LNCaP clone FGC (cell line): Measurements from ENCODE around the gene TRIM73.
"Not testable (repeated sequence)": the region's sequence is repeated elsewhere in the genome, so short reads cannot be mapped to it uniquely, and the experiment has no call there.

Experiments used
- DNase-seq: peaks from one replicate; pipeline ENCODE4 v3.0.0-alpha.2; 2011; ENCODE audit warnings: low read depth
- H3K4me3 ChIP-seq: 2 replicates; pipeline ENCODE4 v1.5.1; 2011; ENCODE audit warnings: mild to moderate bottlenecking, low read depth, low read length, control low read depth
- TF ChIP-seq, protein P1 (sequence below): IDR thresholded peaks from 2 replicates; pipeline ENCODE4 v1.5.1; 2012; ENCODE audit warnings: mild to moderate bottlenecking; ENCODE audit not compliant: control insufficient read depth, insufficient read depth; ENCODE audit errors: extremely low read depth

The TRIM73 gene

DNA sequence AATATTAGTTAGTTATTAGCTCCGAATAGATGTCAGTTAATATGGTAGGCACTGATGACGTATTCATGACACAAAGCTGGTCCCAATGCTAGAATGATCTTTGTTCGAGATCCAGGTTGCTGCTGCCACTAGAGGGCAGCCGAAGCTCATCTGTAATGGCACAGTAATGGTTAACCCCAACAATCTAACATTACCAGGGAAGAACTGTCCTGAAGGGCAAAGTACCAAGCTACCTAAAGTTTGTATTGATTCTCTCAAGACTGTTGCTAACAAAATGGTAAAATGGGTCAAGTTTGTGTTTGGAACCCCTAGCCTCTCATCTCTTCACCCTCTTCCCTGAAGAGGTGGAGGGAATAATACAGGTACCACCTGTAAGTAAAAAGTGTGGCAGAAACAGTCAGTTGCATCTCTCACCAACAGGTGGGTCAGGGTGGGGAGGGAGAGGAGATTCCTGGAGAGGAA lies 57.1 kb downstream of the TRIM73 start:
- DNase-seq, H3K4me3 ChIP-seq: not testable (repeated sequence)
- TF ChIP-seq, protein P1, sequence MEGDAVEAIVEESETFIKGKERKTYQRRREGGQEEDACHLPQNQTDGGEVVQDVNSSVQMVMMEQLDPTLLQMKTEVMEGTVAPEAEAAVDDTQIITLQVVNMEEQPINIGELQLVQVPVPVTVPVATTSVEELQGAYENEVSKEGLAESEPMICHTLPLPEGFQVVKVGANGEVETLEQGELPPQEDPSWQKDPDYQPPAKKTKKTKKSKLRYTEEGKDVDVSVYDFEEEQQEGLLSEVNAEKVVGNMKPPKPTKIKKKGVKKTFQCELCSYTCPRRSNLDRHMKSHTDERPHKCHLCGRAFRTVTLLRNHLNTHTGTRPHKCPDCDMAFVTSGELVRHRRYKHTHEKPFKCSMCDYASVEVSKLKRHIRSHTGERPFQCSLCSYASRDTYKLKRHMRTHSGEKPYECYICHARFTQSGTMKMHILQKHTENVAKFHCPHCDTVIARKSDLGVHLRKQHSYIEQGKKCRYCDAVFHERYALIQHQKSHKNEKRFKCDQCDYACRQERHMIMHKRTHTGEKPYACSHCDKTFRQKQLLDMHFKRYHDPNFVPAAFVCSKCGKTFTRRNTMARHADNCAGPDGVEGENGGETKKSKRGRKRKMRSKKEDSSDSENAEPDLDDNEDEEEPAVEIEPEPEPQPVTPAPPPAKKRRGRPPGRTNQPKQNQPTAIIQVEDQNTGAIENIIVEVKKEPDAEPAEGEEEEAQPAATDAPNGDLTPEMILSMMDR: peak; percentile 23; the same call in 1 of the 2 replicates
